Panc1 (cell line): Measurements from ENCODE around the gene PGF. TPM values are rescaled to one million over a fixed set of nuclear protein-coding genes. Genes with fewer than 3 reads are reported as not detected.

Experiments used
- ATAC-seq: fragments of 200-7000 bp; cut with Tn5 transposase; 2 replicates; pipeline ENCODE4 v1.9.1; 2020; ENCODE audit warnings: mild to moderate bottlenecking, moderate library complexity
- BruUV-seq: library from RNA; stranded (reverse); fragments of 400-500 nt; replicated peaks from 2 replicates; lab custom pipeline; 2021; lab: Mats Ljungman, UMichigan
- CTCF ChIA-PET: fragments of 300-600 bp; sonication (Branson Sonifier 250); formaldehyde crosslinking; loops from one replicate; lab custom pipeline; 2022; ENCODE audit warnings: antibody characterized with exemption; lab: Charles Lee
- POLR2A ChIA-PET: fragments of 300-600 bp; sonication (Branson Sonifier 250); formaldehyde crosslinking; loops from one replicate; lab custom pipeline; 2022; ENCODE audit warnings: antibody characterized with exemption; lab: Charles Lee
- DNase-seq: peaks from one replicate; pipeline ENCODE4 v3.0.0-alpha.2; 2010; ENCODE audit warnings: low read depth, low spot score
- H3K27ac ChIP-seq: 2 replicates; pipeline ENCODE4 v1.5.1; 2011; ENCODE audit warnings: mild to moderate bottlenecking, low read length, inconsistent platforms
- H3K27me3 ChIP-seq: fragments of 200-500 bp; sonication (Bioruptor generic); 2 replicates; pipeline ENCODE4 v1.6.0; 2014; ENCODE audit warnings: low read length, inconsistent platforms; ENCODE audit not compliant: control insufficient read depth, insufficient read depth
- H3K36me3 ChIP-seq: fragments of 200-500 bp; sonication (Bioruptor generic); 2 replicates; pipeline ENCODE4 v1.5.1; 2014; ENCODE audit warnings: inconsistent platforms, mild to moderate bottlenecking, low read length, moderate library complexity; ENCODE audit not compliant: control insufficient read depth, insufficient read depth
- H3K4me1 ChIP-seq: 2 replicates; pipeline ENCODE4 v1.5.1; 2011; ENCODE audit warnings: inconsistent platforms, mild to moderate bottlenecking, low read length, moderate library complexity; ENCODE audit not compliant: control insufficient read depth, insufficient read depth
- H3K4me3 ChIP-seq, 2 experiments: 2 replicates each; pipeline ENCODE4 v1.5.1; 2011 to 2012; ENCODE audit warnings: low read depth in 2 of 2, low read length in 2 of 2, mild to moderate bottlenecking in 2 of 2, inconsistent platforms in 1 of 2, moderate library complexity in 1 of 2
- H3K9me3 ChIP-seq: fragments of 200-500 bp; sonication (Bioruptor generic); 2 replicates; pipeline ENCODE4 v1.5.1; 2014; ENCODE audit warnings: low read depth, mild to moderate bottlenecking, inconsistent platforms, low read length, moderate library complexity; ENCODE audit not compliant: control insufficient read depth, insufficient read depth
- CTCF ChIP-seq: fragments of 450-650 bp; IDR thresholded peaks from 2 replicates; pipeline ENCODE4 v1.5.1; 2017; ENCODE audit warnings: mild to moderate bottlenecking
- POLR2AphosphoS5 ChIP-seq: IDR thresholded peaks from 2 replicates; pipeline ENCODE4 v1.6.1; 2012; ENCODE audit warnings: mild to moderate bottlenecking, low read depth, low read length, moderate library complexity
- SIN3A ChIP-seq: IDR thresholded peaks from 2 replicates; pipeline ENCODE4 v1.6.1; 2012; ENCODE audit warnings: low read depth, mild to moderate bottlenecking, low read length, moderate library complexity, borderline replicate concordance; ENCODE audit not compliant: insufficient read depth
- TCF7L2 ChIP-seq: IDR thresholded peaks from 2 replicates; pipeline ENCODE4 v1.6.1; 2011; ENCODE audit warnings: mild to moderate bottlenecking, low read depth, low read length, inconsistent platforms
- in situ Hi-C: cut with HindIII; loops from 2 replicates; pipeline ENCODE4 v1.10.0; 2016; ENCODE audit warnings: low sequenced_read_pairs, low pct_unique_long_range_greater_than_20kb
- intact Hi-C: fragments of 100-400 bp; cut with micrococcal nuclease; formaldehyde crosslinking; loops from one replicate; pipeline ENCODE4 v1.10.0; 2022; ENCODE audit not compliant: unreplicated experiment
- total RNA-seq: library from RNA; stranded (reverse); gene quantifications from one replicate; pipeline ENCODE4 v1.2.1, GENCODE V29; 2021; ENCODE audit not compliant: unreplicated experiment
- TF ChIP-seq, protein P1 (sequence below), 2 experiments: IDR thresholded peaks; 2 replicates each; pipeline ENCODE4 v1.6.1; 2011 to 2012; ENCODE audit warnings: low read depth in 2 of 2, control low read depth in 1 of 2, low read length in 1 of 2, mild to moderate bottlenecking in 1 of 2, moderate library complexity in 1 of 2; ENCODE audit not compliant: insufficient read depth in 1 of 2

PGF gene
- total RNA-seq, 1 experiment from 2014 or later: 7.3 TPM

- Histone ChIP-seq H3K27me3 (no peaks in the 10 kb centered on the region), H3K27ac (no peak overlapping the region), H3K4me3 (no peak overlapping the region), H3K9me3 (no peaks in the 10 kb centered on the region), H3K4me1 (no peaks in the 10 kb centered on the region; the same call in 1 of the 2 replicates), H3K36me3 (no peaks in the 10 kb centered on the region; the same call in 1 of the 2 replicates)
- DNase-seq (no peak), ATAC-seq (no peak)
- in situ Hi-C loops (no loop called here), intact Hi-C loops (loop anchor here (10.0 kb wide), 2 partner anchors 64 to 144 kb away; partner anchors contain the start of gene EIF2B2)
- ChIA-PET POLR2A (no interaction called here), CTCF (no interaction called here)
- TF ChIP-seq, protein P1, sequence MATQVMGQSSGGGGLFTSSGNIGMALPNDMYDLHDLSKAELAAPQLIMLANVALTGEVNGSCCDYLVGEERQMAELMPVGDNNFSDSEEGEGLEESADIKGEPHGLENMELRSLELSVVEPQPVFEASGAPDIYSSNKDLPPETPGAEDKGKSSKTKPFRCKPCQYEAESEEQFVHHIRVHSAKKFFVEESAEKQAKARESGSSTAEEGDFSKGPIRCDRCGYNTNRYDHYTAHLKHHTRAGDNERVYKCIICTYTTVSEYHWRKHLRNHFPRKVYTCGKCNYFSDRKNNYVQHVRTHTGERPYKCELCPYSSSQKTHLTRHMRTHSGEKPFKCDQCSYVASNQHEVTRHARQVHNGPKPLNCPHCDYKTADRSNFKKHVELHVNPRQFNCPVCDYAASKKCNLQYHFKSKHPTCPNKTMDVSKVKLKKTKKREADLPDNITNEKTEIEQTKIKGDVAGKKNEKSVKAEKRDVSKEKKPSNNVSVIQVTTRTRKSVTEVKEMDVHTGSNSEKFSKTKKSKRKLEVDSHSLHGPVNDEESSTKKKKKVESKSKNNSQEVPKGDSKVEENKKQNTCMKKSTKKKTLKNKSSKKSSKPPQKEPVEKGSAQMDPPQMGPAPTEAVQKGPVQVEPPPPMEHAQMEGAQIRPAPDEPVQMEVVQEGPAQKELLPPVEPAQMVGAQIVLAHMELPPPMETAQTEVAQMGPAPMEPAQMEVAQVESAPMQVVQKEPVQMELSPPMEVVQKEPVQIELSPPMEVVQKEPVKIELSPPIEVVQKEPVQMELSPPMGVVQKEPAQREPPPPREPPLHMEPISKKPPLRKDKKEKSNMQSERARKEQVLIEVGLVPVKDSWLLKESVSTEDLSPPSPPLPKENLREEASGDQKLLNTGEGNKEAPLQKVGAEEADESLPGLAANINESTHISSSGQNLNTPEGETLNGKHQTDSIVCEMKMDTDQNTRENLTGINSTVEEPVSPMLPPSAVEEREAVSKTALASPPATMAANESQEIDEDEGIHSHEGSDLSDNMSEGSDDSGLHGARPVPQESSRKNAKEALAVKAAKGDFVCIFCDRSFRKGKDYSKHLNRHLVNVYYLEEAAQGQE (IDR thresholded peaks at IDR 0.05; ENCODE audit: insufficient read depth in 1 of 2, low read depth in 2 of 2, low read length in 1 of 2): no peak
- TF ChIP-seq TCF7L2 (no peak), SIN3A (no peak), CTCF (no peak), POLR2AphosphoS5 (no peak)
- BruUV-seq: no TSS peak
Observed at GRCh38 chr14:74940956-74941565, 14.3 kb downstream of the PGF start.

DNA sequence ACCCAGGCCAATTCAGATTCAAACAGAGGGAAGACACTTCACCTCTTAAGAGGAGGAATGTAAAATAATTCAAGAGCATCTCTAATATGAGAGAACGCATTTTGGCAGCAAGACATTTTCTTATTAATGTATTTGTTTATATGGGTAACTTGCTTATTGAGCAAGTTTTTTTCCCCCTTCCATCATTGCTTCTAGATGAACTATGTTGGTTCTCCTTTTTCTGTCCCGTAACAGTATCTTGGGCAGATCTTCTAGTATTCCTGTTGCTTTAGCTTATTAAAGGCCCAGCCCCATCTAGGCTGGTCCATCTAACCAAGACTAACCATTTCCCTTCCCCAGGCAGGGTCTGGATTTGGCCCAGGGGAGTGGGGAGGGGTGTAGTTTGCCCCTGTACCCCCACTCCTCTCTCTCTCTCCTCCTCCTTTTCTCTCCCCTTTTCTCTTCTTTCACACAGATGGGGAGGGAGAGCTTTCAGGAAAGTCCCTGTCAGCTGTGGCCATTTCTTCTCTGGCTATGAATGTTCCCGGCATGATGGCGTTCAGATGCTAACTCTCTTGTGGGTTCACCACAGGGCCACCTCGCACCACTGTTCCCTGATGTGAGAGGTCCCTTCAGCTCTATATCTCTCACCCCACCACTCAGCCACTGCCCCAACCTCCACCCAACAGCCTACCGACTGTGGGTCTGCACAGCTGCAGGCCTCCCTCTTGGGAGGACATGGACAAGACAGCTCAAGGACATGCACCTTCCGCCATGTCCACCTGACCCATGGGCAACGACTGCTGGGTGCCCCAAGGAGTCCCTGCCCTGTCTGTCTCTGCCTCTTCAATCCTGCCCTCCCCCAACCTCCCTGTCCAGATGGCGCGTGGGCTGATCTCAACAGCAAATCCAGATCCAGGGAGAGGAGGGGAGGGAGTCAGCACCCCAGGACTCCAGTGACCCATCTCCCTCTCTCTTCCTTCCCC is 16.6 kb downstream of the PGF start:
- Histone ChIP-seq H3K36me3 (no peaks in the 10 kb centered on the region; the same call in 1 of the 2 replicates), H3K4me3 (no peak overlapping the region), H3K4me1 (no peaks in the 10 kb centered on the region; the same call in 1 of the 2 replicates), H3K27me3 (no peaks in the 10 kb centered on the region), H3K27ac (no peak overlapping the region), H3K9me3 (no peaks in the 10 kb centered on the region)
- TF ChIP-seq CTCF (no peak), TCF7L2 (no peak), SIN3A (no peak), POLR2AphosphoS5 (no peak)
- TF ChIP-seq, protein P1 (IDR thresholded peaks at IDR 0.05; ENCODE audit: insufficient read depth in 1 of 2, low read depth in 2 of 2, low read length in 1 of 2): no peak
- ATAC-seq (no peak), DNase-seq (no peak)
- in situ Hi-C loops: no loop called here
- BruUV-seq: no TSS peak
- ChIA-PET POLR2A (no interaction called here), CTCF (no interaction called here)
- intact Hi-C loops: no loop called here
